SK-N-SH (cell line): ENCODE results near the gene FANCE. TPM values are rescaled to one million over a fixed set of nuclear protein-coding genes. Genes with fewer than 3 reads are reported as not detected.

Experiments
- CTCF ChIA-PET: fragments of 300-600, 350-600 bp; formaldehyde crosslinking; extraction: SDS; loops from one replicate; lab custom pipeline; 2021; lab: Yijun Ruan, JAX
- POLR2A ChIA-PET: fragments of 350-600 bp; sonication (Branson Sonifier 250); formaldehyde crosslinking; extraction: SDS; loops from one replicate; lab custom pipeline; 2020; ENCODE audit warnings: antibody characterized with exemption, inconsistent platforms; lab: Yijun Ruan, JAX
- DNase-seq: peaks from one replicate; pipeline ENCODE4 v3.0.0; 2012
- H2AFZ ChIP-seq: fragments of 200-600 bp; sonication (generic); 2 replicates; pipeline ENCODE4 v1.8.1; 2016; ENCODE audit warnings: antibody characterized with exemption, mild to moderate bottlenecking, low read depth
- H3F3A ChIP-seq: fragments of 200-600 bp; sonication (generic); replicated peaks from 2 replicates; pipeline ENCODE3; 2016; ENCODE audit warnings: antibody characterized with exemption, mild to moderate bottlenecking; ENCODE audit not compliant: insufficient read depth
- H3K27ac ChIP-seq, 2 experiments: fragments of 200-500 bp in 1 of 2; fragments of 200-600 bp in 1 of 2; sonication (Bioruptor generic) in 1 of 2; sonication (generic), shearing (Covaris generic) in 1 of 2; 2 replicates each; pipeline versions ENCODE4 v1.5.1 to v1.6.1; 2014 to 2016; ENCODE audit warnings: low read depth in 2 of 2, inconsistent platforms in 1 of 2, low read length in 1 of 2, mild to moderate bottlenecking in 1 of 2, mixed read lengths in 1 of 2
- H3K27me3 ChIP-seq: fragments of 200-600 bp; sonication (generic), shearing (Covaris generic); 2 replicates; pipeline ENCODE4 v1.6.1; 2016; ENCODE audit warnings: mixed run types; ENCODE audit not compliant: insufficient read depth
- H3K36me3 ChIP-seq, 2 experiments: fragments of 200-500 bp in 1 of 2; fragments of 200-600 bp in 1 of 2; sonication (Bioruptor generic) in 1 of 2; sonication (generic) in 1 of 2; replicated peaks in 1 of 2; 2 replicates each; pipeline versions ENCODE3 to v1.5.1; 2014 to 2016; ENCODE audit warnings: low read length in 1 of 2, mild to moderate bottlenecking in 1 of 2; ENCODE audit not compliant: insufficient read depth in 2 of 2, control insufficient read depth in 1 of 2
- H3K4me1 ChIP-seq, 2 experiments: fragments of 200-500 bp in 1 of 2; fragments of 200-600 bp in 1 of 2; sonication (Bioruptor generic) in 1 of 2; sonication (generic), shearing (Covaris generic) in 1 of 2; 2 replicates each; pipeline versions ENCODE4 v1.5.1 to v1.6.1; 2014 to 2016; ENCODE audit warnings: low read depth in 1 of 2, low read length in 1 of 2, mixed run types in 1 of 2; ENCODE audit not compliant: insufficient read depth in 2 of 2, control insufficient read depth in 1 of 2
- H3K4me2 ChIP-seq: fragments of 200-600 bp; sonication (generic), shearing (Covaris generic); 2 replicates; pipeline ENCODE4 v1.6.1; 2017; ENCODE audit warnings: mixed run types
- H3K4me3 ChIP-seq, 2 experiments: fragments of 200-500 bp in 1 of 2; fragments of 200-600 bp in 1 of 2; sonication (Bioruptor generic) in 1 of 2; sonication (generic), shearing (Covaris generic) in 1 of 2; 2 replicates each; pipeline versions ENCODE4 v1.5.1 to v1.8.1; 2014 to 2016; ENCODE audit warnings: low read depth in 2 of 2, inconsistent platforms in 1 of 2, low read length in 1 of 2, mild to moderate bottlenecking in 1 of 2, mixed read lengths in 1 of 2, moderate library complexity in 1 of 2
- H3K79me2 ChIP-seq: fragments of 200-600 bp; sonication (generic); 2 replicates; pipeline ENCODE4 v1.8.1; 2017; ENCODE audit warnings: mild to moderate bottlenecking; ENCODE audit not compliant: insufficient read depth
- H3K9ac ChIP-seq: fragments of 200-600 bp; sonication (generic); 2 replicates; pipeline ENCODE4 v1.6.1; 2017; ENCODE audit warnings: mixed run types
- H3K9me2 ChIP-seq: fragments of 200-600 bp; sonication (generic); 2 replicates; pipeline ENCODE4 v1.6.1; 2017; ENCODE audit warnings: mixed run types
- H3K9me3 ChIP-seq: fragments of 200-600 bp; sonication (generic); 2 replicates; pipeline ENCODE4 v1.6.1; 2017; ENCODE audit warnings: mixed run types, mild to moderate bottlenecking, moderate library complexity
- H4K20me1 ChIP-seq: fragments of 200-600 bp; sonication (generic); 2 replicates; pipeline ENCODE4 v1.6.1; 2017; ENCODE audit warnings: mild to moderate bottlenecking, mixed run types; ENCODE audit not compliant: insufficient read depth
- CHD2 ChIP-seq: fragments of 150-350 bp; IDR thresholded peaks from 2 replicates; pipeline ENCODE4 v1.6.1; 2018; ENCODE audit warnings: low read length; ENCODE audit not compliant: partially characterized antibody
- ELF1 ChIP-seq: IDR thresholded peaks from 2 replicates; pipeline ENCODE4 v1.4.0; 2012
- EZH2phosphoT487 ChIP-seq: fragments of 200-600 bp; sonication (generic); IDR thresholded peaks from 2 replicates; pipeline ENCODE4 v1.6.1; 2017; ENCODE audit warnings: low read depth, mixed run types, mild to moderate bottlenecking, antibody characterized with exemption, moderate library complexity, borderline replicate concordance
- FOXJ3 ChIP-seq: sonication (generic); formaldehyde crosslinking; IDR thresholded peaks from 2 replicates; pipeline ENCODE4 v1.5.1; 2020; ENCODE audit warnings: mild to moderate bottlenecking, missing genetic modification reagents
- GATA2 ChIP-seq: sonication (generic); formaldehyde crosslinking; IDR thresholded peaks from 2 replicates; pipeline ENCODE4 v1.5.0; 2020; ENCODE audit warnings: mild to moderate bottlenecking, missing genetic modification reagents
- MEF2A ChIP-seq: IDR thresholded peaks from 2 replicates; pipeline ENCODE4 v1.4.0; 2012; ENCODE audit warnings: low read depth, borderline replicate concordance
- NFIC ChIP-seq: IDR thresholded peaks from 2 replicates; pipeline ENCODE4 v1.4.0; 2012; ENCODE audit warnings: borderline replicate concordance
- NRF1 ChIP-seq: IDR thresholded peaks from 2 replicates; pipeline ENCODE4 v1.6.1; 2012; ENCODE audit warnings: low read depth, mild to moderate bottlenecking, low read length
- RAD21 ChIP-seq: IDR thresholded peaks from 2 replicates; pipeline ENCODE4 v1.6.1; 2012; ENCODE audit warnings: mild to moderate bottlenecking, low read length
- RCOR1 ChIP-seq: fragments of 150-350 bp; IDR thresholded peaks from 2 replicates; pipeline ENCODE4 v1.6.1; 2017; ENCODE audit warnings: antibody characterized with exemption, low read length
- RFX5 ChIP-seq: IDR thresholded peaks from 2 replicates; pipeline ENCODE4 v1.6.1; 2012; ENCODE audit warnings: mild to moderate bottlenecking, improper control_type of control experiment, low read length
- SIN3A ChIP-seq: IDR thresholded peaks from 2 replicates; pipeline ENCODE4 v1.6.1; 2012; ENCODE audit warnings: low read depth, mild to moderate bottlenecking, low read length, moderate library complexity, borderline replicate concordance
- SMC3 ChIP-seq: IDR thresholded peaks from 2 replicates; pipeline ENCODE4 v1.6.1; 2012; ENCODE audit warnings: low read depth, low read length, improper control_type of control experiment
- TAF1 ChIP-seq: IDR thresholded peaks from 2 replicates; pipeline ENCODE4 v1.6.1; 2012; ENCODE audit warnings: low read depth, mild to moderate bottlenecking, low read length, moderate library complexity, borderline replicate concordance
- TCF12 ChIP-seq: IDR thresholded peaks from 2 replicates; pipeline ENCODE4 v1.4.0; 2012
- TEAD4 ChIP-seq: IDR thresholded peaks from 2 replicates; pipeline ENCODE4 v1.4.0; 2012; ENCODE audit warnings: mild to moderate bottlenecking, borderline replicate concordance; ENCODE audit not compliant: insufficient read depth
- YY1 ChIP-seq: IDR thresholded peaks from 2 replicates; pipeline ENCODE4 v1.4.0; 2012; ENCODE audit warnings: low read depth, mild to moderate bottlenecking
- WGBS: methylation state at CpG from one replicate; pipeline ENCODE4 v1.1.6; 2017; ENCODE audit warnings: low lambda C conversion rate; 5-methylcytosine and 5-hydroxymethylcytosine counted together
- polyA plus RNA-seq, 3 experiments: library from polyadenylated mRNA; depleted of rRNA; stranded (reverse); fragments of >200 nt; gene quantifications; 2 replicates each; pipeline ENCODE4 v1.2.3, GENCODE V29; 2012
- TF ChIP-seq, protein P1 (sequence below): IDR thresholded peaks from 2 replicates; pipeline ENCODE4 v1.4.0; 2012; ENCODE audit warnings: low read depth, borderline replicate concordance
- TF ChIP-seq, protein P2 (sequence below): IDR thresholded peaks from 2 replicates; pipeline ENCODE4 v1.4.0; 2012; ENCODE audit warnings: low read depth, borderline replicate concordance
- TF ChIP-seq, protein P3 (sequence below): fragments of 200-600 bp; sonication (generic); IDR thresholded peaks from 2 replicates; pipeline ENCODE4 v1.6.1; 2017; ENCODE audit warnings: antibody characterized with exemption, mild to moderate bottlenecking, moderate library complexity
- TF ChIP-seq, protein P4 (sequence below): IDR thresholded peaks from 2 replicates; pipeline ENCODE4 v1.6.1; 2012; ENCODE audit warnings: mild to moderate bottlenecking, low read depth, low read length, moderate library complexity
- TF ChIP-seq, protein P5 (sequence below): fragments of 150-350 bp; IDR thresholded peaks from 2 replicates; pipeline ENCODE4 v1.6.1; 2017; ENCODE audit warnings: antibody characterized with exemption, low read length, low read depth, borderline replicate concordance

The FANCE gene
- polyA plus RNA-seq, 1 of the 3 experiments (the other 2 are of a cell fraction) = 5.8 TPM

DNA sequence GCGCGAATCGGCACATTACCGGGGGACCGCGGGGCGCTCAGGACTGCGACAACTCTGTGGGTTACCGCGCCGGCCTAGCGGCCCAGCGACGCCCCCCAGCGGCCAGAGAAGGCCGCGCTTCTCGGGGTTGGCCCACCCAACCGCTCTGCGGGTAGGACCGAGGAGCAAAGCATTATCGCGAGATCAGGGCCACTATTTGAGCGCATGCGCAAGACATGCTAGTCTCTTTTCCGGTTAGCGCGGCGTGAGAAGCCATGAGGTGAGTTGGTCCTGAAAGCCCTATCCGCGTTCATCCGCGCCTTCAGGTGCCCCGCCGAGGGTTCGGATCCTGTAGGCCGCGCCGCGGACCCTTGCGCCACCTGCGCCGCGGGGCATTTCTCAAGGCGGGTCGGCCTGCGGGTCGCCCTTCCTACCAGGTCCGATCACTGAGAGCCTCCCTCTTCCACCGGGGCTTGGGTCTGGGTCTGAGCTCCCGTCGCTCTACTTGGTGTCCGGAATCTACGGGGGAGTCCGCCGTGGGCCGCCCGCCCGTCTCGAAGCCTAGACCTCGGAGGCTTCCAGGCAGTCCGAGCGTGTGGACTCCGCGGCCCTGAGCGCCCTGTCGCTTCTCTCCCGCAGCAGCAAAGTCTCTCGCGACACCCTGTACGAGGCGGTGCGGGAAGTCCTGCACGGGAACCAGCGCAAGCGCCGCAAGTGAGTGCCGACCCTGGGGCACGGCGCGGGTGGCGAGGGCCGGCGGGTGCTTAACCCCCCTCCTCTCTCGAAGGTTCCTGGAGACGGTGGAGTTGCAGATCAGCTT is 16.2 kb downstream of the FANCE start, which contains the start of gene RPL10A:
RPL10A (plus strand) TSS at position 221 of the 799 bp plus-strand sequence; CDS start at position 255, 34 bp downstream.
- CTCF ChIA-PET = interaction anchor here (0.6 to 6.6 kb wide), 25 partner anchors 9 to 270 kb away, joined by 3 to 102 read pairs (median 3); partner anchors contain the start of genes ARMC12, FANCE, PPARD and TEAD3
- POLR2A ChIA-PET = interaction anchor here (0.9 to 1.8 kb wide), 4 partner anchors 30 to 126 kb away, joined by 4 to 6 read pairs (median 4); no protein-coding TSS in a partner anchor
- TF ChIP-seq TAF1 = peak; percentile 100
- 0 out of 2 replicates have a peak, but pooled peaks have one; percentile 9 for TF ChIP-seq TEAD4
- TF ChIP-seq, protein P1, sequence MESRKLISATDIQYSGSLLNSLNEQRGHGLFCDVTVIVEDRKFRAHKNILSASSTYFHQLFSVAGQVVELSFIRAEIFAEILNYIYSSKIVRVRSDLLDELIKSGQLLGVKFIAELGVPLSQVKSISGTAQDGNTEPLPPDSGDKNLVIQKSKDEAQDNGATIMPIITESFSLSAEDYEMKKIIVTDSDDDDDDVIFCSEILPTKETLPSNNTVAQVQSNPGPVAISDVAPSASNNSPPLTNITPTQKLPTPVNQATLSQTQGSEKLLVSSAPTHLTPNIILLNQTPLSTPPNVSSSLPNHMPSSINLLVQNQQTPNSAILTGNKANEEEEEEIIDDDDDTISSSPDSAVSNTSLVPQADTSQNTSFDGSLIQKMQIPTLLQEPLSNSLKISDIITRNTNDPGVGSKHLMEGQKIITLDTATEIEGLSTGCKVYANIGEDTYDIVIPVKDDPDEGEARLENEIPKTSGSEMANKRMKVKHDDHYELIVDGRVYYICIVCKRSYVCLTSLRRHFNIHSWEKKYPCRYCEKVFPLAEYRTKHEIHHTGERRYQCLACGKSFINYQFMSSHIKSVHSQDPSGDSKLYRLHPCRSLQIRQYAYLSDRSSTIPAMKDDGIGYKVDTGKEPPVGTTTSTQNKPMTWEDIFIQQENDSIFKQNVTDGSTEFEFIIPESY = peak; percentile 99
- TF ChIP-seq RAD21 = peak; percentile 77
- TF ChIP-seq NFIC = no peak
- peak; percentile 72 for TF ChIP-seq NRF1
- TF ChIP-seq SMC3 = peak; percentile 66; the same call in 1 of the 2 replicates
- TF ChIP-seq, protein P2, sequence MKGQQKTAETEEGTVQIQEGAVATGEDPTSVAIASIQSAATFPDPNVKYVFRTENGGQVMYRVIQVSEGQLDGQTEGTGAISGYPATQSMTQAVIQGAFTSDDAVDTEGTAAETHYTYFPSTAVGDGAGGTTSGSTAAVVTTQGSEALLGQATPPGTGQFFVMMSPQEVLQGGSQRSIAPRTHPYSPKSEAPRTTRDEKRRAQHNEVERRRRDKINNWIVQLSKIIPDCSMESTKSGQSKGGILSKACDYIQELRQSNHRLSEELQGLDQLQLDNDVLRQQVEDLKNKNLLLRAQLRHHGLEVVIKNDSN = no peak
- TF ChIP-seq, protein P3, sequence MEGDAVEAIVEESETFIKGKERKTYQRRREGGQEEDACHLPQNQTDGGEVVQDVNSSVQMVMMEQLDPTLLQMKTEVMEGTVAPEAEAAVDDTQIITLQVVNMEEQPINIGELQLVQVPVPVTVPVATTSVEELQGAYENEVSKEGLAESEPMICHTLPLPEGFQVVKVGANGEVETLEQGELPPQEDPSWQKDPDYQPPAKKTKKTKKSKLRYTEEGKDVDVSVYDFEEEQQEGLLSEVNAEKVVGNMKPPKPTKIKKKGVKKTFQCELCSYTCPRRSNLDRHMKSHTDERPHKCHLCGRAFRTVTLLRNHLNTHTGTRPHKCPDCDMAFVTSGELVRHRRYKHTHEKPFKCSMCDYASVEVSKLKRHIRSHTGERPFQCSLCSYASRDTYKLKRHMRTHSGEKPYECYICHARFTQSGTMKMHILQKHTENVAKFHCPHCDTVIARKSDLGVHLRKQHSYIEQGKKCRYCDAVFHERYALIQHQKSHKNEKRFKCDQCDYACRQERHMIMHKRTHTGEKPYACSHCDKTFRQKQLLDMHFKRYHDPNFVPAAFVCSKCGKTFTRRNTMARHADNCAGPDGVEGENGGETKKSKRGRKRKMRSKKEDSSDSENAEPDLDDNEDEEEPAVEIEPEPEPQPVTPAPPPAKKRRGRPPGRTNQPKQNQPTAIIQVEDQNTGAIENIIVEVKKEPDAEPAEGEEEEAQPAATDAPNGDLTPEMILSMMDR = peak; percentile 96
- TF ChIP-seq, protein P4, sequence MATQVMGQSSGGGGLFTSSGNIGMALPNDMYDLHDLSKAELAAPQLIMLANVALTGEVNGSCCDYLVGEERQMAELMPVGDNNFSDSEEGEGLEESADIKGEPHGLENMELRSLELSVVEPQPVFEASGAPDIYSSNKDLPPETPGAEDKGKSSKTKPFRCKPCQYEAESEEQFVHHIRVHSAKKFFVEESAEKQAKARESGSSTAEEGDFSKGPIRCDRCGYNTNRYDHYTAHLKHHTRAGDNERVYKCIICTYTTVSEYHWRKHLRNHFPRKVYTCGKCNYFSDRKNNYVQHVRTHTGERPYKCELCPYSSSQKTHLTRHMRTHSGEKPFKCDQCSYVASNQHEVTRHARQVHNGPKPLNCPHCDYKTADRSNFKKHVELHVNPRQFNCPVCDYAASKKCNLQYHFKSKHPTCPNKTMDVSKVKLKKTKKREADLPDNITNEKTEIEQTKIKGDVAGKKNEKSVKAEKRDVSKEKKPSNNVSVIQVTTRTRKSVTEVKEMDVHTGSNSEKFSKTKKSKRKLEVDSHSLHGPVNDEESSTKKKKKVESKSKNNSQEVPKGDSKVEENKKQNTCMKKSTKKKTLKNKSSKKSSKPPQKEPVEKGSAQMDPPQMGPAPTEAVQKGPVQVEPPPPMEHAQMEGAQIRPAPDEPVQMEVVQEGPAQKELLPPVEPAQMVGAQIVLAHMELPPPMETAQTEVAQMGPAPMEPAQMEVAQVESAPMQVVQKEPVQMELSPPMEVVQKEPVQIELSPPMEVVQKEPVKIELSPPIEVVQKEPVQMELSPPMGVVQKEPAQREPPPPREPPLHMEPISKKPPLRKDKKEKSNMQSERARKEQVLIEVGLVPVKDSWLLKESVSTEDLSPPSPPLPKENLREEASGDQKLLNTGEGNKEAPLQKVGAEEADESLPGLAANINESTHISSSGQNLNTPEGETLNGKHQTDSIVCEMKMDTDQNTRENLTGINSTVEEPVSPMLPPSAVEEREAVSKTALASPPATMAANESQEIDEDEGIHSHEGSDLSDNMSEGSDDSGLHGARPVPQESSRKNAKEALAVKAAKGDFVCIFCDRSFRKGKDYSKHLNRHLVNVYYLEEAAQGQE = peak; percentile 78
- TF ChIP-seq YY1 = peak; percentile 77; the same call in 1 of the 2 replicates
- TF ChIP-seq, protein P5, sequence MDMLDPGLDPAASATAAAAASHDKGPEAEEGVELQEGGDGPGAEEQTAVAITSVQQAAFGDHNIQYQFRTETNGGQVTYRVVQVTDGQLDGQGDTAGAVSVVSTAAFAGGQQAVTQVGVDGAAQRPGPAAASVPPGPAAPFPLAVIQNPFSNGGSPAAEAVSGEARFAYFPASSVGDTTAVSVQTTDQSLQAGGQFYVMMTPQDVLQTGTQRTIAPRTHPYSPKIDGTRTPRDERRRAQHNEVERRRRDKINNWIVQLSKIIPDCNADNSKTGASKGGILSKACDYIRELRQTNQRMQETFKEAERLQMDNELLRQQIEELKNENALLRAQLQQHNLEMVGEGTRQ = no peak
- TF ChIP-seq RFX5 = no peak
- no peak for TF ChIP-seq EZH2phosphoT487
- no peak for TF ChIP-seq TCF12
- TF ChIP-seq FOXJ3 (CRISPR knock-in tag) = peak; percentile 45; the same call in 1 of the 2 replicates
- no peak for TF ChIP-seq MEF2A
- TF ChIP-seq SIN3A = peak; percentile 97; the same call in 1 of the 2 replicates
- TF ChIP-seq CHD2 = peak; percentile 100
- TF ChIP-seq RCOR1 = peak; percentile 46
- TF ChIP-seq GATA2 (CRISPR knock-in tag) = peak; percentile 27; the same call in 1 of the 2 replicates
- peak; percentile 82; the same call in 1 of the 2 replicates for TF ChIP-seq ELF1

More for the DNA sequence above, 16.2 kb downstream of the FANCE start, which contains the start of gene RPL10A:
- 1% methylated on average over 17 of the region's 86 CpGs for WGBS
- peaks cover 25 to 38% of the 10 kb centered on the region in 2 experiments for H3K36me3 ChIP-seq
- peaks cover 45% of the 10 kb centered on the region for H3F3A ChIP-seq
- H3K4me3 ChIP-seq = peak within 1 kb of the TSS; percentile 67 to 90
- H3K9me2 ChIP-seq = no peaks in the 10 kb centered on the region
- H3K79me2 ChIP-seq = peaks cover 38% of the 10 kb centered on the region
- H4K20me1 ChIP-seq = peaks cover 46% of the 10 kb centered on the region
- H3K27me3 ChIP-seq = no peaks in the 10 kb centered on the region
- H3K27ac ChIP-seq = peak within 1 kb of the TSS; percentile 85 to 89
- peak within 1 kb of the TSS; percentile 95 for H3K9ac ChIP-seq
- peak within 1 kb of the TSS; percentile 90 for H2AFZ ChIP-seq
- no peaks in the 10 kb centered on the region for H3K9me3 ChIP-seq
- H3K4me1 ChIP-seq = peaks cover 23 to 26% of the 10 kb centered on the region in 2 experiments; a peak in 3 of 4 replicates
- DNase-seq = peak; percentile 97
- H3K4me2 ChIP-seq = peak within 1 kb of the TSS; percentile 90
